IMR-90 (cell line): ENCODE measurements around the gene CSRP1. TPM values are rescaled to one million over a fixed set of nuclear protein-coding genes. Genes with fewer than 3 reads are reported as not detected.
A peak's percentile ranks its signal among the peaks of the same experiment; 100 is the strongest.

Source experiments
- ATAC-seq: fragments of 200-7000 bp; cut with Tn5 transposase; 2 replicates; pipeline ENCODE4 v1.9.1; 2020; ENCODE audit warnings: low read depth, mild to moderate bottlenecking, moderate library complexity
- Bru-seq: library from RNA; stranded (reverse); fragments of 400-500 nt; gene quantifications from one replicate; lab custom pipeline; 2021; lab: Mats Ljungman, UMichigan
- BruChase-seq, 2 experiments: library from RNA; stranded (reverse); fragments of 400-500 nt; gene quantifications; one replicate each; lab custom pipeline; 2021; lab: Mats Ljungman, UMichigan
- BruUV-seq: library from RNA; stranded (reverse); fragments of 400-500 nt; replicated peaks from 2 replicates; lab custom pipeline; 2021; lab: Mats Ljungman, UMichigan
- CTCF ChIA-PET: fragments of 300-600 bp; formaldehyde crosslinking; extraction: SDS; loops from one replicate; lab custom pipeline; 2021; ENCODE audit warnings: antibody characterized with exemption; lab: Yijun Ruan, JAX
- POLR2A ChIA-PET: fragments of 300-600 bp; sonication (Branson Sonifier 250); formaldehyde crosslinking; loops from one replicate; lab custom pipeline; 2022; ENCODE audit warnings: antibody characterized with exemption; ENCODE audit not compliant: unreplicated experiment; lab: Charles Lee
- DNase-seq: peaks from one replicate; pipeline ENCODE4 v3.0.0; 2013
- H2AFZ ChIP-seq: replicated peaks from 2 replicates; pipeline ENCODE3; 2013; ENCODE audit warnings: low read length, mild to moderate bottlenecking; ENCODE audit not compliant: poor library complexity
- H2AK5ac ChIP-seq: 2 replicates; pipeline ENCODE4 v1.6.1; 2013; ENCODE audit warnings: low read depth, low read length, inconsistent platforms
- H2AK9ac ChIP-seq: replicated peaks from 2 replicates; pipeline ENCODE3; 2013; ENCODE audit warnings: mild to moderate bottlenecking, low read depth, low read length, moderate library complexity; ENCODE audit not compliant: poor library complexity
- H2BK120ac ChIP-seq: 2 replicates; pipeline ENCODE4 v1.6.1; 2013; ENCODE audit warnings: low read depth, low read length, inconsistent platforms
- H2BK15ac ChIP-seq: 3 replicates; pipeline ENCODE4 v1.6.1; 2013; ENCODE audit warnings: low read depth, low read length, inconsistent platforms
- H2BK20ac ChIP-seq: 2 replicates; pipeline ENCODE4 v1.6.1; 2013; ENCODE audit warnings: low read depth, mild to moderate bottlenecking, inconsistent platforms, low read length, moderate library complexity
- H2BK5ac ChIP-seq: 2 replicates; pipeline ENCODE4 v1.6.1; 2013; ENCODE audit warnings: mild to moderate bottlenecking, low read depth, low read length, inconsistent platforms; ENCODE audit not compliant: poor library complexity, severe bottlenecking
- H3K14ac ChIP-seq: replicated peaks from 2 replicates; pipeline ENCODE4 v1.6.1; 2013; ENCODE audit warnings: low read depth, low read length, inconsistent platforms
- H3K18ac ChIP-seq: 2 replicates; pipeline ENCODE4 v1.6.1; 2013; ENCODE audit warnings: low read depth, low read length, control low read depth
- H3K23ac ChIP-seq: 2 replicates; pipeline ENCODE4 v1.6.1; 2013; ENCODE audit warnings: low read depth, low read length, inconsistent platforms
- H3K27ac ChIP-seq: 2 replicates; pipeline ENCODE4 v1.5.1; 2013; ENCODE audit warnings: mild to moderate bottlenecking, control low read depth, low read length; ENCODE audit not compliant: insufficient read depth
- H3K27me3 ChIP-seq: 2 replicates; pipeline ENCODE4 v1.6.1; 2013; ENCODE audit warnings: low read length; ENCODE audit not compliant: control insufficient read depth, insufficient read depth
- H3K36me3 ChIP-seq: 2 replicates; pipeline ENCODE4 v1.6.1; 2013; ENCODE audit warnings: low read length, mixed read lengths; ENCODE audit not compliant: control insufficient read depth, insufficient read depth
- H3K4ac ChIP-seq: 2 replicates; pipeline ENCODE4 v1.6.1; 2013; ENCODE audit warnings: low read depth, low read length, inconsistent platforms
- H3K4me1 ChIP-seq: 2 replicates; pipeline ENCODE4 v1.6.1; 2013; ENCODE audit warnings: low read length, mixed read lengths; ENCODE audit not compliant: control insufficient read depth, insufficient read depth
- H3K4me2 ChIP-seq: 2 replicates; pipeline ENCODE4 v1.6.1; 2013; ENCODE audit warnings: low read depth, mild to moderate bottlenecking, control low read depth, low read length, moderate library complexity
- H3K4me3 ChIP-seq: 2 replicates; pipeline ENCODE4 v1.5.1; 2013; ENCODE audit warnings: low read depth, mild to moderate bottlenecking, control low read depth, low read length, moderate library complexity; ENCODE audit not compliant: insufficient read depth
- H3K56ac ChIP-seq: 2 replicates; pipeline ENCODE4 v1.6.1; 2013; ENCODE audit warnings: low read length, inconsistent platforms; ENCODE audit not compliant: insufficient read depth; ENCODE audit errors: extremely low read depth
- H3K79me1 ChIP-seq, 2 experiments: 2 replicates each; pipeline ENCODE4 v1.6.1; 2013; ENCODE audit warnings: low read length in 2 of 2, inconsistent platforms in 1 of 2, low read depth in 1 of 2
- H3K9ac ChIP-seq: 2 replicates; pipeline ENCODE4 v1.6.1; 2013; ENCODE audit warnings: low read depth, low read length, control low read depth
- H3K9me1 ChIP-seq: 2 replicates; pipeline ENCODE4 v1.6.1; 2013; ENCODE audit warnings: low read length, inconsistent platforms; ENCODE audit not compliant: insufficient read depth
- H3K9me3 ChIP-seq: 2 replicates; pipeline ENCODE4 v1.6.1; 2013; ENCODE audit warnings: low read length; ENCODE audit not compliant: control insufficient read depth, insufficient read depth
- H4K20me1 ChIP-seq: 2 replicates; pipeline ENCODE4 v1.6.1; 2013; ENCODE audit warnings: low read length, inconsistent platforms; ENCODE audit not compliant: insufficient read depth
- H4K5ac ChIP-seq: 2 replicates; pipeline ENCODE4 v1.6.1; 2013; ENCODE audit warnings: mild to moderate bottlenecking, low read depth, low read length, control low read depth
- H4K8ac ChIP-seq, 2 experiments: 2 replicates each; pipeline ENCODE4 v1.6.1; 2013; ENCODE audit warnings: low read depth in 2 of 2, low read length in 2 of 2, control low read depth in 1 of 2, inconsistent platforms in 1 of 2
- H4K91ac ChIP-seq: 2 replicates; pipeline ENCODE4 v1.6.1; 2013; ENCODE audit warnings: low read depth, low read length, inconsistent platforms; ENCODE audit not compliant: insufficient read depth
- CEBPB ChIP-seq: IDR thresholded peaks from 2 replicates; pipeline ENCODE4 v1.6.1; 2012; ENCODE audit warnings: low read depth, low read length, improper control_type of control experiment
- CHD1 ChIP-seq: IDR thresholded peaks from 2 replicates; pipeline ENCODE4 v1.6.1; 2012; ENCODE audit warnings: low read depth, low read length, improper control_type of control experiment
- CTCF ChIP-seq: conservative IDR thresholded peaks from 2 replicates; pipeline ENCODE4 v1.5.1; 2012; ENCODE audit warnings: mild to moderate bottlenecking, low read depth, low read length, improper control_type of control experiment
- ELK1 ChIP-seq: fragments of 150-350 bp; IDR thresholded peaks from 2 replicates; pipeline ENCODE4 v1.6.1; 2016; ENCODE audit warnings: low read depth, mild to moderate bottlenecking, low read length, moderate library complexity, borderline replicate concordance
- FOS ChIP-seq: fragments of 150-350 bp; IDR thresholded peaks from 2 replicates; pipeline ENCODE4 v1.6.1; 2016; ENCODE audit warnings: low read depth, low read length
- MAZ ChIP-seq: IDR thresholded peaks from 2 replicates; pipeline ENCODE4 v1.6.1; 2012; ENCODE audit warnings: low read depth, mild to moderate bottlenecking, low read length, improper control_type of control experiment, moderate library complexity, borderline replicate concordance
- MXI1 ChIP-seq: IDR thresholded peaks from 2 replicates; pipeline ENCODE4 v1.6.1; 2012; ENCODE audit warnings: low read depth, mild to moderate bottlenecking, low read length, moderate library complexity, borderline replicate concordance
- POLR2A ChIP-seq: IDR thresholded peaks from 2 replicates; pipeline ENCODE4 v1.6.1; 2012; ENCODE audit warnings: mild to moderate bottlenecking, low read depth, low read length
- RAD21 ChIP-seq: IDR thresholded peaks from 2 replicates; pipeline ENCODE4 v1.6.1; 2012; ENCODE audit warnings: low read length, improper control_type of control experiment
- RCOR1 ChIP-seq: IDR thresholded peaks from 2 replicates; pipeline ENCODE4 v1.6.1; 2012; ENCODE audit warnings: mild to moderate bottlenecking, low read length, improper control_type of control experiment; ENCODE audit not compliant: insufficient replicate concordance
- RFX5 ChIP-seq: IDR thresholded peaks from 2 replicates; pipeline ENCODE4 v1.8.0; 2012; ENCODE audit warnings: low read depth, mild to moderate bottlenecking, low read length, moderate library complexity
- SMC3 ChIP-seq: fragments of 150-350 bp; IDR thresholded peaks from 2 replicates; pipeline ENCODE4 v1.6.1; 2016; ENCODE audit warnings: low read depth, mild to moderate bottlenecking, antibody characterized with exemption, low read length, moderate library complexity
- WGBS, 2 experiments: methylation state at CpG; one replicate each; pipeline versions ENCODE4 v1.1.5 to v1.1.7; 2013; ENCODE audit warnings: missing lambda C conversion rate in 2 of 2; ENCODE audit not compliant: insufficient read length in 1 of 2; ENCODE audit errors: extremely low coverage in 2 of 2; 5-methylcytosine and 5-hydroxymethylcytosine counted together
- dilution Hi-C: fragments of 300-500 bp; cut with HindIII; formaldehyde crosslinking; loops from one replicate; pipeline ENCODE4 v1.14.3; 2018; ENCODE audit warnings: low sequenced_read_pairs; ENCODE audit not compliant: unreplicated experiment
- in situ Hi-C: fragments of 300-500 bp; cut with MboI; formaldehyde crosslinking; loops from 3 replicates; pipeline ENCODE4 v1.14.3; 2019; ENCODE audit warnings: low sequenced_read_pairs, inconsistent platforms, mixed read lengths
- intact Hi-C: fragments of 100-400 bp; cut with micrococcal nuclease; formaldehyde crosslinking; loops from 2 replicates; pipeline ENCODE4 v1.10.0; 2022
- long read RNA-seq: library from polyadenylated mRNA; unstranded; transcript quantifications from one replicate; pipeline ENCODE4 v2.0.0, GENCODE V29; 2021; ENCODE audit not compliant: unreplicated experiment
- polyA plus RNA-seq, 3 experiments: library from polyadenylated mRNA; depleted of rRNA; stranded (reverse); fragments of >200 nt; gene quantifications; 2 replicates each; pipeline ENCODE4 v1.2.3, GENCODE V29; 2012; ENCODE audit warnings: low replicate concordance in 1 of 3
- total RNA-seq: library from RNA; depleted of rRNA; stranded (reverse); fragments of >200 nt; gene quantifications from 2 replicates; pipeline ENCODE4 v1.2.3, GENCODE V29; 2012; rRNA removed

CSRP1 gene
- total RNA-seq (1,498 and 1,861 TPM in 2 replicates), polyA plus RNA-seq (2012; rRNA removed) (948 and 1,037 TPM in 2 replicates), Bru-seq, nascent RNA (percentile 100 among the genes with signal in this experiment), BruChase-seq, experiment 1, labeled RNA remaining after a 6-hour chase (percentile 97 among the genes with signal in this experiment), BruChase-seq, experiment 2, labeled RNA remaining after a 2-hour chase (percentile 93 among the genes with signal in this experiment)
- polyA plus RNA-seq (2012; cell fraction: cytosol; rRNA removed), result 955 and 1,043 TPM in 2 replicates
- polyA plus RNA-seq (2012; cell fraction: nucleus; rRNA removed; ENCODE audit: low replicate concordance), result 737 and 1,227 TPM in 2 replicates
- long read RNA-seq, full-length matches to known transcripts, result 357 of 497 reads
- long read RNA-seq, partial matches to known transcripts, result 133 of 497 reads
- long read RNA-seq, other reads (novel, unspliced or antisense), result 7 of 497 reads

GRCh38 chr1:201506557-201507359 is at the start of gene CSRP1:
Gene CSRP1, minus strand, starts transcription at chr1:201507123. Its CDS starts 10,820 bp downstream, at chr1:201496303.
- Histone ChIP-seq H4K20me1 (peaks cover 21% of the 10 kb centered on the region), H2BK5ac (peak within 1 kb of the TSS; percentile 94), H3K27ac (peak within 1 kb of the TSS; percentile 94), H3K18ac (peak within 1 kb of the TSS; percentile 87), H3K27me3 (no peaks in the 10 kb centered on the region), H2BK20ac (peak within 1 kb of the TSS; percentile 45), H4K8ac (peak within 1 kb of the TSS; percentile 94 to 96), H3K4me2 (peak within 1 kb of the TSS; percentile 97), H3K4me3 (peak within 1 kb of the TSS; percentile 79), H3K9me3 (no peaks in the 10 kb centered on the region), H3K14ac (peak within 1 kb of the TSS; percentile 96), H3K36me3 (peaks cover 9% of the 10 kb centered on the region), H4K5ac (peak within 1 kb of the TSS; percentile 86), H2AK5ac (peak within 1 kb of the TSS; percentile 98), H3K9ac (peak within 1 kb of the TSS; percentile 95), H3K4me1 (peaks cover 30% of the 10 kb centered on the region), H2AK9ac (peak within 1 kb of the TSS; percentile 95), H3K56ac (peak within 1 kb of the TSS; percentile 97), H2BK120ac (peak within 1 kb of the TSS; percentile 91), H4K91ac (peak within 1 kb of the TSS; percentile 96), H2BK15ac (peak within 1 kb of the TSS; percentile 94), H3K79me1 (peaks cover 7 to 35% of the 10 kb centered on the region in 2 experiments; a peak in 2 of 4 replicates), H3K4ac (peak within 1 kb of the TSS; percentile 95), H2AFZ (peak within 1 kb of the TSS; percentile 86), H3K9me1 (peaks cover 27% of the 10 kb centered on the region), H3K23ac (peak within 1 kb of the TSS; percentile 96)
- ATAC-seq, result peak; percentile 76
- BruUV-seq, result TSS peak; percentile 51
- dilution Hi-C loops, result no loop called here
- in situ Hi-C loops, result no loop called here
- intact Hi-C loops, result loop anchor here (5.0 kb wide), 1 partner anchor 39 kb away; the partner anchor contains the start of gene PHLDA3
- 1% methylated on average over 62 of the region's 71 CpGs; no CpG with 5 or more reads in 1 of the 2 experiments for WGBS, 2 experiments
- ChIA-PET CTCF (no interaction called here), POLR2A (interaction anchor here (0.6 to 1.5 kb wide), 3 partner anchors 11 to 102 kb away, joined by 3 to 4 read pairs (median 3); partner anchors contain the start of gene PHLDA3)
- DNase-seq, result peak; percentile 87
- TF ChIP-seq RCOR1 (no peak), RFX5 (no peak), CEBPB (no peak), MAZ (peak; percentile 75; the same call in 1 of the 2 replicates), MXI1 (peak; percentile 90; the same call in 1 of the 2 replicates), SMC3 (0 out of 2 replicates have a peak, but pooled peaks have one; percentile 10), CHD1 (peak; percentile 96; the same call in 1 of the 2 replicates), FOS (no peak), CTCF (no peak), RAD21 (no peak), ELK1 (no peak), POLR2A (peak; percentile 99)
